ENCODE measurements around the gene PCNX4.

Gene PCNX4

GRCh38 chr14:60174352-60175254 lies 82.9 kb downstream of the PCNX4 start:
- DNase-seq (ENCODE audit: low read depth, low spot score): no peak

- DNase-seq (ENCODE audit: low read depth, low spot score): no peak
Observed at GRCh38 chr14:60175255-60175902, 83.7 kb downstream of the PCNX4 start.

GRCh38 chr14:60178164-60178563 lies 86.4 kb downstream of the PCNX4 start:
- no peak for DNase-seq (ENCODE audit: low read depth, low spot score)

- DNase-seq (ENCODE audit: low read depth, low spot score): no peak
Observed at GRCh38 chr14:60178820-60179219, 87.1 kb downstream of the PCNX4 start.

- peak; percentile 37 for DNase-seq (ENCODE audit: low read depth, low spot score)
Observed at GRCh38 chr14:60179431-60179869, 87.7 kb downstream of the PCNX4 start.

GRCh38 chr14:60183138-60183537 lies 91.4 kb downstream of the PCNX4 start:
- no peak for DNase-seq (ENCODE audit: low read depth, low spot score)

GRCh38 chr14:60183741-60184140 lies 92.0 kb downstream of the PCNX4 start:
- peak; percentile 14 for DNase-seq (ENCODE audit: low read depth, low spot score)

GRCh38 chr14:60184146-60184904 lies 92.6 kb downstream of the PCNX4 start:
- DNase-seq (ENCODE audit: low read depth, low spot score): peak; percentile 76

GRCh38 chr14:60184905-60185555 lies 93.3 kb downstream of the PCNX4 start:
- peak; percentile 11 for DNase-seq (ENCODE audit: low read depth, low spot score)

GRCh38 chr14:60188115-60188514 lies 96.4 kb downstream of the PCNX4 start:
- no peak for DNase-seq (ENCODE audit: low read depth, low spot score)

GRCh38 chr14:60188696-60189095 lies 97.0 kb downstream of the PCNX4 start:
- no peak for DNase-seq (ENCODE audit: low read depth, low spot score)

- DNase-seq (ENCODE audit: low read depth, low spot score): no peak
Observed at GRCh38 chr14:60189923-60190840, 98.5 kb downstream of the PCNX4 start.

- no peak for DNase-seq (ENCODE audit: low read depth, low spot score)
Observed at GRCh38 chr14:60195179-60195810, 103.6 kb downstream of the PCNX4 start.

- no peak for DNase-seq (ENCODE audit: low read depth, low spot score)
Observed at GRCh38 chr14:60196291-60196690, 104.6 kb downstream of the PCNX4 start.

- no peak for DNase-seq (ENCODE audit: low read depth, low spot score)
Observed at GRCh38 chr14:60197629-60198303, 106.0 kb downstream of the PCNX4 start.

GRCh38 chr14:60199321-60199720 lies 107.6 kb downstream of the PCNX4 start:
- DNase-seq (ENCODE audit: low read depth, low spot score): no peak

GRCh38 chr14:60204104-60204842 lies 112.5 kb downstream of the PCNX4 start:
- no peak for DNase-seq (ENCODE audit: low read depth, low spot score)

GRCh38 chr14:60204843-60205774 lies 113.4 kb downstream of the PCNX4 start:
- DNase-seq (ENCODE audit: low read depth, low spot score): no peak

All from astrocyte of the hippocampus (primary cell).